Measurements from ENCODE around the gene CCDC177. TPM values are rescaled to one million over a fixed set of nuclear protein-coding genes. Genes with fewer than 3 reads are reported as not detected.

The CCDC177 gene
- total and polyA plus RNA-seq, 2 experiments from 2014 or later = 0.23 TPM; not detected in 1

DNA sequence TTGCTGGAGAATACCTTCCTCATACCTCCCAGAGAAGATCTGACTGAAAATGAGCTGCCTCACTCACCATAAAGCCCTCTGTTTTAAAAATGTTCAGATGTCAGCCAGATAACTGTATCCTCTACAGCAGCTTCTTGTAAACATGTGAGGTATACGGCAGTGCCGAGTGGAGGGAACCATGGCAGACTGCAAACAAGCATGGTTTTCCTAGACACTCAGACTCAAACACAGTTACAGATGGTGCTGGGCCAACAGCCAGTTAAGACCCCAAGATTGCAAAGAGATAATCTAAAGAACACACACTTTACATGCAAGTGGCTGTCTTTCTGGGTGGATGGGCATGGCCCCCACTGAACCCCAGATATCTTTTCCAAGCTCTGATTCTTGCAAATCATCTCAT lies 16.6 kb upstream of the CCDC177 start:
- H3K4me3 ChIP-seq = no peak overlapping the region
- no peaks in the 10 kb centered on the region for H3K9me3 ChIP-seq (ENCODE audit: low read depth)
- H3K27ac ChIP-seq = peak overlapping the region; percentile 18
- no peaks in the 10 kb centered on the region for H3K9me2 ChIP-seq (replicated peaks; ENCODE audit: insufficient read depth)
- TF ChIP-seq EZH2phosphoT487 (IDR thresholded peaks at IDR 0.05; ENCODE audit: low read depth, severe bottlenecking, unreplicated experiment) (no peak), CTCF (IDR thresholded peaks at IDR 0.05; ENCODE audit: poor library complexity) (no peak)
- H3K4me1 ChIP-seq (ENCODE audit: insufficient read depth) = peaks cover 21% of the 10 kb centered on the region
- H3K79me2 ChIP-seq = no peaks in the 10 kb centered on the region
- no peak for DNase-seq (ENCODE audit: low spot score)
- no peaks in the 10 kb centered on the region for H4K20me1 ChIP-seq (ENCODE audit: insufficient read depth, poor library complexity, severe bottlenecking)
- H3K36me3 ChIP-seq (replicated peaks; ENCODE audit: insufficient read depth, low read depth) = no peaks in the 10 kb centered on the region
- 32% methylated on average over 2 of the region's 2 CpGs for WGBS (ENCODE audit: low lambda C conversion rate, missing lambda C conversion rate)
- peak overlapping the region; percentile 7 for H3K4me2 ChIP-seq
- H2AFZ ChIP-seq = no peak overlapping the region
- H3K27me3 ChIP-seq = no peaks in the 10 kb centered on the region

DNA sequence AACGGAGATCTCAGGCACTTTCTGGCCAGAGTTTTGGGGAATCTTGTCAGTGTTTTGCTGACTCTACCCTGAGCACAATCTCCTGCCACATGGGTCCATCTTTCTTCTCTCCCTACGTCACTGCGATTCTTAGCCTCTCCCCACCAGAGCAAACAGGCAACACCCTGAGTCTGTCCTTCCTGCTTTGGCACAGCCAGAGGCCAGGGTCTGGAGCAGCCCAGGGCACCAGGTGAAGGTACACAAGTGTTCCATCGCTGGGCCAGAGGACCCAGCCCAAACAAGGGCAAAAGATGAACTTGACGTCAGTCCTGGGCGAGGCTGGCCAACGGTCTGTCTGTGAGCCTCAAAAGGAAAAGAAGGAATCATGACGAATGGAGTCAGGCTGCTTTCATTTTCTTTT lies 12.7 kb upstream of the CCDC177 start:
- Histone ChIP-seq H4K20me1 (ENCODE audit: insufficient read depth, poor library complexity, severe bottlenecking) (no peaks in the 10 kb centered on the region), H2AFZ (no peak overlapping the region), H3K4me1 (ENCODE audit: insufficient read depth) (peaks cover 7% of the 10 kb centered on the region), H3K27me3 (no peaks in the 10 kb centered on the region), H3K27ac (no peak overlapping the region), H3K9me3 (ENCODE audit: low read depth) (no peaks in the 10 kb centered on the region), H3K4me2 (no peak overlapping the region), H3K4me3 (no peak overlapping the region), H3K9me2 (replicated peaks; ENCODE audit: insufficient read depth) (no peaks in the 10 kb centered on the region), H3K36me3 (replicated peaks; ENCODE audit: insufficient read depth, low read depth) (no peaks in the 10 kb centered on the region), H3K79me2 (no peaks in the 10 kb centered on the region)
- 78% methylated on average over 8 of the region's 8 CpGs for WGBS (ENCODE audit: low lambda C conversion rate, missing lambda C conversion rate)
- DNase-seq (ENCODE audit: low spot score) = no peak
- TF ChIP-seq EZH2phosphoT487 (IDR thresholded peaks at IDR 0.05; ENCODE audit: low read depth, severe bottlenecking, unreplicated experiment) (no peak), CTCF (IDR thresholded peaks at IDR 0.05; ENCODE audit: poor library complexity) (no peak), EZH2 (IDR thresholded peaks at IDR 0.05; ENCODE audit: borderline replicate concordance) (no peak)

DNA sequence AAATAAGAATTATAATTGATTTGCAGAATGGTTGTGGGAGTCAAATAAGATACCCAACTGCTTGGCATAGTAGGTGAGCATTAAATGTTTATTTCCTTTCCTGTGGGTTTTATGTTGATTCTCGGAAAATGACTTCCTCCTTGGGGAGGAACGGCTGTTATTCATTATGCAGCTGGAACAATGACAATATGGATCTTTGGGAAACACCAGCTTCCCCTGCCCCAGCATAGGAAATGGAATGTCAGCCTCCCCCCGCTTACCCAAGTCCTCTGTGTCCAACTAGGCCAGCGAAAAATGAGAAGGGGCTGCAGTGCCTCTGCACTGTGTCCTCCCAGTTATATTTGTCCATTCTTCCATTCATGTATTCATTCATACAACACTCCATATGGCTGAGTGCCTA lies 11.7 kb upstream of the CCDC177 start:
- no peak for DNase-seq (ENCODE audit: low spot score)
- no peaks in the 10 kb centered on the region for H3K36me3 ChIP-seq (replicated peaks; ENCODE audit: insufficient read depth, low read depth)
- H3K4me2 ChIP-seq = no peak overlapping the region
- no peaks in the 10 kb centered on the region for H3K27me3 ChIP-seq
- no peak overlapping the region for H2AFZ ChIP-seq
- TF ChIP-seq EZH2phosphoT487 (IDR thresholded peaks at IDR 0.05; ENCODE audit: low read depth, severe bottlenecking, unreplicated experiment) = no peak
- H4K20me1 ChIP-seq (ENCODE audit: insufficient read depth, poor library complexity, severe bottlenecking) = no peaks in the 10 kb centered on the region
- WGBS (ENCODE audit: low lambda C conversion rate, missing lambda C conversion rate) = 76% methylated on average over 4 of the region's 4 CpGs
- no peaks in the 10 kb centered on the region for H3K79me2 ChIP-seq
- H3K27ac ChIP-seq = no peak overlapping the region
- H3K4me3 ChIP-seq = no peak overlapping the region
- no peaks in the 10 kb centered on the region for H3K9me3 ChIP-seq (ENCODE audit: low read depth)
- no peaks in the 10 kb centered on the region for H3K9me2 ChIP-seq (replicated peaks; ENCODE audit: insufficient read depth)
- peaks cover 4% of the 10 kb centered on the region for H3K4me1 ChIP-seq (ENCODE audit: insufficient read depth)

GRCh38 chr14:69584389-69584788 lies 9.7 kb upstream of the CCDC177 start:
- no peak overlapping the region for H3K4me2 ChIP-seq
- H3K4me3 ChIP-seq = no peak overlapping the region
- H3K79me2 ChIP-seq = no peaks in the 10 kb centered on the region
- H3K27me3 ChIP-seq = no peaks in the 10 kb centered on the region
- H2AFZ ChIP-seq = no peak overlapping the region
- H3K27ac ChIP-seq = no peak overlapping the region
- no peaks in the 10 kb centered on the region for H3K9me3 ChIP-seq (ENCODE audit: low read depth)
- 92% methylated on average over 1 of the region's 1 CpG for WGBS (ENCODE audit: low lambda C conversion rate, missing lambda C conversion rate)
- DNase-seq (ENCODE audit: low spot score) = no peak
- H3K4me1 ChIP-seq (ENCODE audit: insufficient read depth) = peaks cover 4% of the 10 kb centered on the region
- no peaks in the 10 kb centered on the region for H3K9me2 ChIP-seq (replicated peaks; ENCODE audit: insufficient read depth)
- no peaks in the 10 kb centered on the region for H4K20me1 ChIP-seq (ENCODE audit: insufficient read depth, poor library complexity, severe bottlenecking)
- TF ChIP-seq EZH2 (IDR thresholded peaks at IDR 0.05; ENCODE audit: borderline replicate concordance) (no peak), EZH2phosphoT487 (IDR thresholded peaks at IDR 0.05; ENCODE audit: low read depth, severe bottlenecking, unreplicated experiment) (no peak), CTCF (IDR thresholded peaks at IDR 0.05; ENCODE audit: poor library complexity) (no peak)
- H3K36me3 ChIP-seq (replicated peaks; ENCODE audit: insufficient read depth, low read depth) = no peaks in the 10 kb centered on the region

All from hepatocyte (in vitro differentiated cells).